ENCODE data around the gene ABR. TPM values are rescaled to one million over a fixed set of nuclear protein-coding genes. Genes with fewer than 3 reads are reported as not detected.

The ABR gene
- total RNA-seq, result 10 to 100 TPM; 80.7 to 82.7 TPM

DNA sequence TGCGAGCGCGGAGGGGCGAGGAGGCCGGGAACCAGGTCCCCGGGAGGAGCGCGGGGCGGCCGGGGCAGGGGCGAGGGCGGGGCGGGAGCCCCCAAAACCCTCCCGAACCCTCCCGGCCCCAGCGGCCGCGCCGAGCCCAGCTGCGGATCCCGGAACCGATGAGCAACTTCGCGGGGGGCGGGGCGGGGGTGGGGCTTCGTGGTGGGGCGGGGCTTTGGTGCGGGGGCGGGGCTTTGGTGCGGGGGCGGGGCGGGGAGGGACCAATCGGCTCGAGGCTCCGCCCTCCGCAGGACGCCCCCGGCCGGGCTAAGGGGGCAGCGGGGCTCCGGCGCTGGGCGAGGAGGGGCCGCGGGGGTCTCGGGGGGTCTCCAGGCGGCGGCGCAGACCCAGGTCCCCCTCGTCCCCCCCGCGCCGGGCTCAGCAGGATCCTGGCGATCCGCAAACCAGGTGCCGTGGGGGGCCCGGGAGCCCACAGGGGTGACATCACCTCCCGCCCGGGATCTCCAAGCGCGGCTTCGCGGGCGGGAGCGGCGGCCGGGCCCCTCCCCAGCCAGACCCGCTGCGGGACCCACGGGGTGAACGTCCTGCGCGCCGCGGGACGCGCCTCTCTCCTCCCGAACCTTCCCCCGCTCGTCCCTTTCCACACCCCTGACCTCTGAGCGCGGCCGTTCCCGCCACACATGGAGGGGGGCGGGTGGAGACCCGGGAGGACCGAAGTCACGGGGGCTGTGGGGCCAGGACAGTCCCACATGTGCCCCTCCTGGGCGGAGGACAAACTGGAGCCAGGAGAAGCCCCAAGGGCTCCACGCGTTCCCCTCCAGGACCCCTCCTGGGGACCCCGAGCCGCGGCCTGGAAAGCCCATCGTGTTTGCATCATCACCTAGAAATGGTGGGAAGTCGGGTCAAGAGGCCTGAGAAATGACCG, at the start of gene ABR:
Gene ABR (minus strand): TSS at position 164 of the 925 bp plus-strand sequence. CDS start 254 bp downstream, outside the sequence.
- peak; percentile 50 for DNase-seq (ENCODE audit: low spot score)
- Histone ChIP-seq H3K4me3 (peak within 1 kb of the TSS; percentile 83 to 84), H3K36me3 (no peaks in the 10 kb centered on the region), H3K27me3 (replicated peaks; ENCODE audit: insufficient read depth) (no peaks in the 10 kb centered on the region), H3K9me3 (no peaks in the 10 kb centered on the region), H3K27ac (peak within 1 kb of the TSS; percentile 57 to 73), H3K4me1 (replicated peaks) (no peaks in the 10 kb centered on the region)
- intact Hi-C loops (cut with DNase I), result no loop called here
- no peak for TF ChIP-seq POLR2AphosphoS5 (IDR thresholded peaks at IDR 0.05)
- TF ChIP-seq, protein P1, sequence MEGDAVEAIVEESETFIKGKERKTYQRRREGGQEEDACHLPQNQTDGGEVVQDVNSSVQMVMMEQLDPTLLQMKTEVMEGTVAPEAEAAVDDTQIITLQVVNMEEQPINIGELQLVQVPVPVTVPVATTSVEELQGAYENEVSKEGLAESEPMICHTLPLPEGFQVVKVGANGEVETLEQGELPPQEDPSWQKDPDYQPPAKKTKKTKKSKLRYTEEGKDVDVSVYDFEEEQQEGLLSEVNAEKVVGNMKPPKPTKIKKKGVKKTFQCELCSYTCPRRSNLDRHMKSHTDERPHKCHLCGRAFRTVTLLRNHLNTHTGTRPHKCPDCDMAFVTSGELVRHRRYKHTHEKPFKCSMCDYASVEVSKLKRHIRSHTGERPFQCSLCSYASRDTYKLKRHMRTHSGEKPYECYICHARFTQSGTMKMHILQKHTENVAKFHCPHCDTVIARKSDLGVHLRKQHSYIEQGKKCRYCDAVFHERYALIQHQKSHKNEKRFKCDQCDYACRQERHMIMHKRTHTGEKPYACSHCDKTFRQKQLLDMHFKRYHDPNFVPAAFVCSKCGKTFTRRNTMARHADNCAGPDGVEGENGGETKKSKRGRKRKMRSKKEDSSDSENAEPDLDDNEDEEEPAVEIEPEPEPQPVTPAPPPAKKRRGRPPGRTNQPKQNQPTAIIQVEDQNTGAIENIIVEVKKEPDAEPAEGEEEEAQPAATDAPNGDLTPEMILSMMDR (IDR thresholded peaks at IDR 0.05), result no peak
- TF ChIP-seq POLR2A (IDR thresholded peaks at IDR 0.05), result no peak
- WGBS, result 18% methylated on average over 46 of the region's 98 CpGs

DNA sequence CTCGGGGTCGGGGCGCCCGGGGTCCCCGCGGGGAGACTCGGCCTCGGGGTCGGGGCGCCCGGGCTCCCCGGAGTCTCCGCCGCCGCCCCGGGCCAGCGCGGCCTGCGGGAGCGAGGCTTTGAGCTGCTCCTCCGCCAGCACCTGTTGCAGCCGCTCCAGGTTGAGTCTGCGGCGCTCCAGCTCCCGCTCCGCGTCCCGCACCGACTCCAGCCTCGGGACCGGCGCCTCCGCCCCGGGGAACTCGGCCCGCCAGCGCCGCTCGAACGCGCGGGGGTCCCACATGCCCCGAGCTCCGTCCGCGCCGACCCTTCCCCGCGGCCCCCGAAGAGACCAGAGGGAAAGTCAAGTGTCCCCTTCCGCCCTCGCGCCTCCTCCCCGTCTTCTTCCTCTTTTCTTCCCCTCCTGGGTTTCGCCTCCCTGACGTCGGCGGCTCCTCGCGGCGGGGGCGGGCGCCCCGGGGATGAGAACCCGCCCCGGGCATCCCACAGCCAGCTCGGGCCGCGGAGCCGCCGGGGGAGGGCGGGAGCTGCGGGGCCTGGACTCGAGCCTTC, 49.6 kb upstream of the ABR start:
- Histone ChIP-seq H3K27ac (peak overlapping the region in 1 of 2 donors; percentile 5), H3K4me1 (replicated peaks) (peaks cover 9% of the 10 kb centered on the region)
- 2% methylated on average over 43 of the region's 74 CpGs for WGBS

DNA sequence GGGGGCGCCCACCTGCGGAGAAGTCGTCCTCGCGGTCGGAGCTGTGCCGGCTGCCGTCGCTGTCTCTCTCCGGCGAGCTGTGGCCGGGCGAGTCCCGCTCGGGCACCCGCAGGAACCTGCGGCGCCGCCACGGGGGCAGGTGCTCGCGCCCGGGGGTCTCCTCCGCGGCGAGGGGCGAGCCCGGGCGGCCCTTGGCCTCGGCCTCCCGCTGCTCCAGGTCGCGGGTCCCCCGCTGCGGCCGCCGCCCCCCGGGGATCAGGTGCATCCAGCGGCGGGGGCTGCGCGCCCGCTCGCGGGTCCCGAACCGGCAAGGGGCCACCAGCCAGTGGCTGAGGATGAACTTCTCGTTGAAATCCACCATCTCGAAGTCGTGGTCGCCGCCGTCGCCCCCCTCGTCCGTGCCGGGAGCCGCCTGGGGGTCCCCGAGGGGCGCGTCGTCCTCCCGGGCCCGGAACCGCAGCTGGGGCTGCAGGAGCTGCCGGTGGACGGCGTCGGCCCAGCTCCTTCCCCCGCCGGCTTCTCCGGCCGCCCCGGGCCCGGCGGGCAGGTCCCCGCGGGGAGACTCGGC, 49.1 kb upstream of the ABR start:
- TF ChIP-seq POLR2A (IDR thresholded peaks at IDR 0.05), result no peak
- no peak for TF ChIP-seq POLR2AphosphoS5 (IDR thresholded peaks at IDR 0.05)
- TF ChIP-seq, protein P1 (IDR thresholded peaks at IDR 0.05), result no peak
- Histone ChIP-seq H3K4me1 (replicated peaks) (peaks cover 9% of the 10 kb centered on the region), H3K27ac (peak overlapping the region in 1 of 2 donors; percentile 5), H3K4me3 (peak overlapping the region; percentile 43 to 47), H3K27me3 (replicated peaks; ENCODE audit: insufficient read depth) (peaks cover 4% of the 10 kb centered on the region), H3K9me3 (no peaks in the 10 kb centered on the region), H3K36me3 (no peaks in the 10 kb centered on the region)
- under 1% methylated on average over 34 of the region's 79 CpGs for WGBS
- intact Hi-C loops (cut with DNase I), result no loop called here
- no peak for DNase-seq (ENCODE audit: low spot score)

More for the DNA sequence above, 49.6 kb upstream of the ABR start:
- TF ChIP-seq, protein P1 (IDR thresholded peaks at IDR 0.05), result no peak
- TF ChIP-seq POLR2A (IDR thresholded peaks at IDR 0.05), result peak; percentile 47
- no peaks in the 10 kb centered on the region for H3K36me3 ChIP-seq
- H3K4me3 ChIP-seq, result peak overlapping the region; percentile 43 to 47
- no peak for DNase-seq (ENCODE audit: low spot score)
- intact Hi-C loops (cut with DNase I), result no loop called here
- peaks cover 4% of the 10 kb centered on the region for H3K27me3 ChIP-seq (replicated peaks; ENCODE audit: insufficient read depth)
- no peaks in the 10 kb centered on the region for H3K9me3 ChIP-seq

DNA sequence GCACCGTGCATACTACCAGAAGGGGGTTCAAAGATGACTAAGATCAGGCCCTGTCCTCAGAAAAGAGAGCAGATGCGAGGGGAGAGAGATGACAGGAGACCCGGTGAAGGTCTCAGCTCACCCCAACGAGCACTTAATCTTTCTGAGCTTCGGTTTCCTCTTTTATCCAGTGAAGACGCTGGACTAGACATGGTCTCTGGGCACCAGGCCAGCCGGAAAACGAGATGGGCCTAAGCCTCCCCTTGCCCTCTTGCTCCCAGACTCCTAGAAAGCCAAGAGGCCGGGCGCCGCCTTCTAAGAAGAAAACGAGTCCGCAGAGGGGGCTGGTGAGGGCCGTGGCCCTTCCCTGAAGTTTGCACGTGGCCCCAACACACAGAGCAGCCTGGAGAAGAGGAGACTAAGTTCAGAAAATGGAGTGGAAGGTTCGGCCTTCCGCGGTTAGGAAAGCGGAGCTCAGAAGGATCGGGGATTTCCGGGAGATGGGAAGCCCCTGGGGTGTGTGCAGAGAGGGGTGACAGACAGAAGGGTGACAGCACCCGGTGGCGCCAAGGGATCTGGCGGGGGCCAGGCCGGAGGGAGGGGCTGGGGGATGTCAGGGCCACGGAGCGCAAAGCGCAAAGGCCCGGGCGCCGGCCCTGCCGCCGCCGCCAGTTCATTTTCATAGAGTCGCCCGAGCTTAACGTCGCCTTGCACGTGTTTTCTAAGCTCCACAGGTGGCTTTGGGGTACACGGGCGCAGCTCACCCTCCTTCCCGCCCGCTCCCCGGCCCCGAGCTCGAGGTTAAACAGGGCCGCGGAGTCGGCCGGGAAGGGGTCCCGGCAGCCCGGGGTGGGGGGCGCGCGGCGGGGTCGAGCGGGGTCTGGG, 48.4 kb upstream of the ABR start:
- no peak for DNase-seq (ENCODE audit: low spot score)

More for the DNA sequence above, 48.4 kb upstream of the ABR start:
- H3K27ac ChIP-seq, result no peak overlapping the region
- peak overlapping the region; percentile 43 to 47 for H3K4me3 ChIP-seq
- intact Hi-C loops (cut with DNase I), result no loop called here
- peaks cover 4% of the 10 kb centered on the region for H3K27me3 ChIP-seq (replicated peaks; ENCODE audit: insufficient read depth)
- H3K4me1 ChIP-seq (replicated peaks), result peaks cover 9% of the 10 kb centered on the region
- WGBS, result 19% methylated on average over 51 of the region's 58 CpGs
- no peaks in the 10 kb centered on the region for H3K9me3 ChIP-seq
- no peaks in the 10 kb centered on the region for H3K36me3 ChIP-seq
- TF ChIP-seq POLR2AphosphoS5 (IDR thresholded peaks at IDR 0.05), result no peak
- no peak for TF ChIP-seq POLR2A (IDR thresholded peaks at IDR 0.05)
- TF ChIP-seq, protein P1 (IDR thresholded peaks at IDR 0.05), result no peak

Data from prostate gland (tissue), 2 donors.